ENCODE measurements around the gene CADM1.

The CADM1 gene

GRCh38 chr11:115251126-115251525 is 253.1 kb downstream of the CADM1 start:
- in situ Hi-C loops (cut with HindIII; ENCODE audit: low pct_ligation_motif_present, low pct_unique_long_range_greater_than_20kb, low sequenced_read_pairs), result no loop called here
- DNase-seq, result no peak

- in situ Hi-C loops (cut with HindIII; ENCODE audit: low pct_ligation_motif_present, low pct_unique_long_range_greater_than_20kb, low sequenced_read_pairs), result no loop called here
Observed at GRCh38 chr11:115249061-115249578, 255.1 kb downstream of the CADM1 start.

DNA sequence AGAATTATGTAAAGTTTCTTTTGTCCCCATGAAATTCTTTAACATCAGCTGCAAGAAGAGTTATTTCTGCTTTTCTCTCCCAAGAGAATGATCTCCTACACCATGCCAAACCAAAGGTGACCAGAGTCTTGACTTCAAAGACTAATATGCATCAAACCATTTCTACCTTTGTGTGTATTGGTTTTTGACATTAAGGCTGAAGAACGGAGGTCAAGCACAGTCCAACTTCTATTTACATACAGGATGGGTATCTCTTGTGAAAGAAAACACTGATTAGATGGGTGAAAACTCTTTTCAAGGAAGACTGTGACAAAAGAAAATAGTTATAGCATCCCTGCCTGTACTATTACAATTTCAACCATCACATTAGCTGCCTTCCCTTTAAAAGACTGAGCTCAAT is 256.3 kb downstream of the CADM1 start:
- in situ Hi-C loops (cut with HindIII; ENCODE audit: low pct_ligation_motif_present, low pct_unique_long_range_greater_than_20kb, low sequenced_read_pairs), result no loop called here
- DNase-seq, result no peak

More at GRCh38 chr11:115249061-115249578, 255.1 kb downstream of the CADM1 start:
- no peak for DNase-seq

DNA sequence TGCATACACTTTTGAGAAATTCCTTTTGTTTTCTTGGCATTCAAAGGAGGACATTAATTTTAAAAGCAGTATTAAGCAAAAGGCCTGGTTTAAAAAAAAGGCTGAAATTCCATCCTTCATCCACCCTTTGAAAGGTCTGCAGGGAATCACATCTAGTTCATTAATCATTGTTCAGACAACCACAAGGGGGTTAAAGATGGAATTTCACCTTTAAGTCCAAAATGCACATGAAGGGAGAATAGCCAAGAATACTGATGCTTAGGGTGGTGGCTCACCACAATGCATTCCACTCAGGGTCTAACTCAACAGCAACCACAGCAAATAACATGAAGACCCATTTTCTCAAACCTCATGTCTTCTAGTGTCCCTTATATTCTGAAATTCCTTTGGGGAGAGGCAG is 256.9 kb downstream of the CADM1 start:
- in situ Hi-C loops (cut with HindIII; ENCODE audit: low pct_ligation_motif_present, low pct_unique_long_range_greater_than_20kb, low sequenced_read_pairs), result no loop called here
- DNase-seq, result peak; percentile 69

DNA sequence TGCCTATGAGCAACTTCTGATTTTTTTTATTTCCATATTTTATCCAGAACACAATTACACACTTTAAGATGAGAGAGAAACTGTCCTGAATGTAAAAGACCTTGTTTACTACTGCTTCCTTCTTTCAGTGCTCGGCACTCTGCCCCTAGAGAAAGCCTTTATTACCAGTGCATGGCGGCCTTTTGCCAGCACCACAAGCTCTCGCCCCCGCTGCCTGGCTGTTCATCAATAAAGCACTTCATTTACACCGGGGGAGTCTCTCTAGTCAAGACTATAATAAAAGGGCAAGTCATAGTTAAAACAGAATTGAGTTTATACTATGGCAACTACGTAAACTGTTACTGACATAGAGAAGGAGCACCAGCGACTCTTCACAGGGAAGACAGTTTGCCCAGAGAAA is 259.5 kb downstream of the CADM1 start:
- in situ Hi-C loops (cut with HindIII; ENCODE audit: low pct_ligation_motif_present, low pct_unique_long_range_greater_than_20kb, low sequenced_read_pairs), result no loop called here
- DNase-seq, result no peak

- DNase-seq, result no peak
- in situ Hi-C loops (cut with HindIII; ENCODE audit: low pct_ligation_motif_present, low pct_unique_long_range_greater_than_20kb, low sequenced_read_pairs), result no loop called here
Observed at GRCh38 chr11:115244296-115244695, 259.9 kb downstream of the CADM1 start.

DNA sequence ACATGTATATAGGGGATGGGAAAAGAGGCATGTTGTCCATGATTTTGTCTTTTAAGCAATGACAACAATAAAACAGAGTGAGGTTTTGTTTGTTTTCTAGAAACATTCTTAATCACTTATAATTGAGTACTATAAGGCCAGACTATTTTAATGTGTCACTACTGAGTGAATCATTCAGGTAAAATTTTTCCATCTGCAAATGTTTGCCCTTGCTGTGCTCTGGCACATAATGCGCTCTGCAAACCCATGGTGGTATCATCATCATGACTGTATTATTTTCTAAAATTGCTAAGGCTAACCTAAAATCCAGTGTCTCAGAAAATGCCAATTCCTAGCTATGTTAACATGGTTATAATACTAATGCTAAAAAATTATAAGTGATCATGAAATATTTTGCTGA is 261.2 kb downstream of the CADM1 start:
- DNase-seq, result no peak
- in situ Hi-C loops (cut with HindIII; ENCODE audit: low pct_ligation_motif_present, low pct_unique_long_range_greater_than_20kb, low sequenced_read_pairs), result no loop called here

DNA sequence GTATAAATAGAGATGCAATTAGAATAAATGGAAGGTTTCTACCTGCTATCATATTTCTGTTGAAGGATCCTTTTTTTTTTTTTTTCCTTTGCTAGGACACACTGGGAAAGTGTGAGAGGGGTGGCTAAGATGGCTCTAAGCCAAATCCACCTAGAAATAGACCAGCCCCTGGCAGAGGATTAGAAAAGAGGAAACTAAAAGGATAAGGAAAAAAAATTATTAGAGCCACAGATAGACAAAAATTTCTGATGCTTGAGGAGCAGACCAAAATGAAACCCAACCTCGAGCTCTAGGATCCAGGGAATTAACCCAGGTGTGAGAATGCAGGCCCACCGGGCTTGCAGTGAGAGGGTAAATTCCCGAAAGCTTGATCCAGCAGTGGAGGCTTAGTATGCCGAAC is 262.3 kb downstream of the CADM1 start:
- in situ Hi-C loops (cut with HindIII; ENCODE audit: low pct_ligation_motif_present, low pct_unique_long_range_greater_than_20kb, low sequenced_read_pairs), result no loop called here
- no peak for DNase-seq

- DNase-seq, result no peak
- in situ Hi-C loops (cut with HindIII; ENCODE audit: low pct_ligation_motif_present, low pct_unique_long_range_greater_than_20kb, low sequenced_read_pairs), result no loop called here
Observed at GRCh38 chr11:115238791-115239190, 265.4 kb downstream of the CADM1 start.

DNA sequence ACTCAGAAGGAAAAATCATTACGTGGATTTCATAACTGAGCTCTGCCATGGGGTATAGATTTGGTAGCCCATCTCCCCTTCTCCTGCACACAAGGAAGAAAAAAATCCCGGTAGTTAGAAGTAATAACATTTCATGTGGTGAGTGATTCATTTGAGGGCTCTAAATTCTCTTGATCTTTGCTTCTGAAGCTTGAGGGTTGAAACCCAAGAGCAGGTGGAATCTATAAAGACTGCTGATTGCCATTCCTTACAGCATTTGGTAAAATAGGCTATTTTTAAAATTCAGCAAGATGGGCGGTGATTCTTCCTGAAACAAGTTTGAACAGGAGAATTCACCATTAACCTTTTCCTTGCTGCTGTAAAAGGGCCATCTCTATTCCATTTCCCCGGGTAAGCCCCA is 266.1 kb downstream of the CADM1 start:
- no peak for DNase-seq

GRCh38 chr11:115237578-115237977 is 266.6 kb downstream of the CADM1 start:
- in situ Hi-C loops (cut with HindIII; ENCODE audit: low pct_ligation_motif_present, low pct_unique_long_range_greater_than_20kb, low sequenced_read_pairs), result no loop called here
- no peak for DNase-seq

More for the DNA sequence above, 266.1 kb downstream of the CADM1 start:
- in situ Hi-C loops (cut with HindIII; ENCODE audit: low pct_ligation_motif_present, low pct_unique_long_range_greater_than_20kb, low sequenced_read_pairs), result no loop called here

- in situ Hi-C loops (cut with HindIII; ENCODE audit: low pct_ligation_motif_present, low pct_unique_long_range_greater_than_20kb, low sequenced_read_pairs), result no loop called here
- DNase-seq, result no peak
Observed at GRCh38 chr11:115234794-115235193, 269.4 kb downstream of the CADM1 start.

DNA sequence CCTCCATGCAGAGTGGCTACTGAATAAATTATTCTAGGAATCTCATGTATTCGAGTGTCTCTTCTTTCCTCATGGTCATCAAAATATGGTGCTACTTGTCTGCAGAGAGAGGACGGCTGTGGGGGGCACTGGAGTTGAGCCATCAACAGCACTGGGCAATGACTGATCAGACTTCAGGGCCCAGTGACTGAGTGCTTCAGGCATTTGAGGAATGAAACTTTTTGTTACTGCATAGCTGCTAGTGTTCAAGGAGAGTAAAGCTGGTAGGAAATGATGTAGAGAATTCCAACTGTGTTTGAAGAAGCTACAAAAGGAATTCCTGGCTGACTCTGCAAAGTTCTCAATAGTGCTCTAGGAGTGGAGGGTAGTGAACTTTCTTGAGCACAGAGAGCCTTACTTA is 277.7 kb downstream of the CADM1 start:
- peak; percentile 96 for DNase-seq
- in situ Hi-C loops (cut with HindIII; ENCODE audit: low pct_ligation_motif_present, low pct_unique_long_range_greater_than_20kb, low sequenced_read_pairs), result no loop called here

GRCh38 chr11:115224551-115224950 is 279.7 kb downstream of the CADM1 start:
- no peak for DNase-seq
- in situ Hi-C loops (cut with HindIII; ENCODE audit: low pct_ligation_motif_present, low pct_unique_long_range_greater_than_20kb, low sequenced_read_pairs), result no loop called here

- in situ Hi-C loops (cut with HindIII; ENCODE audit: low pct_ligation_motif_present, low pct_unique_long_range_greater_than_20kb, low sequenced_read_pairs), result no loop called here
- DNase-seq, result no peak
Observed at GRCh38 chr11:115222863-115223530, 281.2 kb downstream of the CADM1 start.

DNA sequence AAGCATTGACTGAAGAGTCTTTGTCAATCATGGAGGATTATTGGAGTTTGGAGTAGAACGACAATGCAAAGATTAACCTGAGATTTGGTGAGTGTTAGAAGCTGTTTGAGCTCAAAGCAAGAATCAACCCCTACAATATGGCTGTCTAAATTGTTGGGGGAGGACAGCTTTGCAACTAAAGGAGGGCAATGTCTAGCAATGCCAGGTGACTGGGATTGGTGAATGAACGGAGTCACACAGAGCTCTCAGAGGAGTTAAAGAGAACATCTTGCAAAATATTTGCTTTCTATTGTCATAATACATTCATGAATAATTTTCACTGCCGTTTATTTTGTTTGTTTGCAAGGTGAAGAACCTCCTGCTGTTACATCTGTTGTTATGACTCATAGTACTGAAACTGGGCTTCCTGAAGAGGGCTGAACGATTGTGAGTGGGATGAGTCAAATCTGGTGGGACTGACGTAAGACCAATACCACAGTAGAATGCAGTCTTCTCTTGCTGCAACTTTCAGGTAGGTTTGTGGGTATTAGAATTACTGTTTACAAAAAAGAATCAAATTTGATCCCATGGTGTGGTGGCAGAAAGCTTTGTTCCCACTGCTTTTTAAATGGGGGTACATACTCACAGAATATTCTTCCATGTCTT is 281.9 kb downstream of the CADM1 start:
- DNase-seq, result peak; percentile 80
- in situ Hi-C loops (cut with HindIII; ENCODE audit: low pct_ligation_motif_present, low pct_unique_long_range_greater_than_20kb, low sequenced_read_pairs), result no loop called here

DNA sequence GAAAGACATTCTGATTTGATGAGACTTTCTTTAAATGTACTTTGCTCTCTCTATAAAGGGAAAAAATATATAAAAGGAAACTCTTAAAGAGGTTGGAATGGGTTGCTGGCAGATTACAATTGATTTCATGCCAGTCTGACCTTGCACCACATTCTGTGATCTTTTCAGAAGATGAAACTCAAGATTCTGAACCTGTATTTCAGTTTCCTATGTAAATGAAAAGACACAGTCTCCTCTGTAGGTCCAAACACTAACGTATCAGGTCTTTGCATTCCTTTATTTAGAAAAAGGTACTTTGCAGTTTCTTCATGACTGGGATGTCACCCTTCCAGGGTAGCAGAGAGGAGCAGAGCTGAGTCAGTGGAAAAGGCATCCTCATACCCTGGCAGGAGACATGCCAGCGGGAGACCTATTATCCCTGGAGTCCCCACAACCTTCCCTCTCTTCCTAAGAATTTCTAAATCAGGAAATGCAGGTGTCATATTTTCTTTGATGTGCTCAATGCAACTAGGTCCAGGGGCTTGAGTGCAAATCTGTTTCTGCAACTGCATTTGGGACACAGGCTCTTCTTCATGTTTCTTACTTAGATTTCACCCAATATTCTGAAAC is 282.6 kb downstream of the CADM1 start:
- DNase-seq, result no peak
- in situ Hi-C loops (cut with HindIII; ENCODE audit: low pct_ligation_motif_present, low pct_unique_long_range_greater_than_20kb, low sequenced_read_pairs), result no loop called here

DNA sequence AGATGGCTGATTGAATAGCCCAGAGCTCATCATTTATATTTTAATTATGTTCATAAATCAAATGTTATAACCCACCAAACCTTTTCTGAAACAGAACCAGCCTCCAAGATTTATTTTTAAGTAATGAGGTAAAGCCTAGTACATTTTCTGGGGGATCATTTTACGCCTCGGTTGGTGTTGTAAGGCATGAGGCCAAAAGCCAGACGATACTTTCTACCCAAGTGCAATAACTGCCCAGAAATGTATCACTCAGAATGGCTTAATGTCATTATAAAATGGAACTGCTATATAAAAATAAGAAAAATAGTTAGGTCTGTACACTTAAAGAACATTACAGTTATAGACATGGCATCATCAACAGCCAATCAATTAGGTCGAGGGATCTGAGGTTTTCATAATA is 283.3 kb downstream of the CADM1 start:
- no peak for DNase-seq

DNA sequence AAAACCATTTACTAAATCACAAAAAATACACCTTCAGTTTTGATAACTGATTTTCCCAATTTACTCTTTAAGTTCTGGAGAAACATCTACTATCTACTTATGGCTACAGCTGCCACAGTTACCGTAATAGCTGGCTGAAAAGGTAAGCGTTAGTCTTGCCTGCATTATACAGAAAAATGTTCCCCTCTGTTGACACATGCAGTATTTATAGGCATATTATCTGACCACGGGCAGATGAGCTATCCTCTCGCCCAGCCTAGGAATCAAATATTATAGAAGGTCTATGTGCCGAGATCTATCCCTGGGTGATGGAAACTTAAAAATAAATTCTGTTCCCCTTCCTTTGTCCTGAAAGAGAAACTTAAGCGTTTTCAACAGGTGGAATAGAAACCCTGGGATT is 283.8 kb downstream of the CADM1 start:
- in situ Hi-C loops (cut with HindIII; ENCODE audit: low pct_ligation_motif_present, low pct_unique_long_range_greater_than_20kb, low sequenced_read_pairs), result no loop called here
- DNase-seq, result no peak

More for the DNA sequence above, 283.3 kb downstream of the CADM1 start:
- in situ Hi-C loops (cut with HindIII; ENCODE audit: low pct_ligation_motif_present, low pct_unique_long_range_greater_than_20kb, low sequenced_read_pairs), result no loop called here

- in situ Hi-C loops (cut with HindIII; ENCODE audit: low pct_ligation_motif_present, low pct_unique_long_range_greater_than_20kb, low sequenced_read_pairs), result no loop called here
Observed at GRCh38 chr11:115219376-115219775, 284.8 kb downstream of the CADM1 start.

More at GRCh38 chr11:115219376-115219775, 284.8 kb downstream of the CADM1 start:
- no peak for DNase-seq
